GM12875 (cell line): ENCODE results near the gene GEMIN4.

Experiments used
- H3K4me3 ChIP-seq: one replicate; pipeline ENCODE4 v1.5.1; 2011; ENCODE audit warnings: low read depth, low read length, control low read depth
- CTCF ChIP-seq: IDR thresholded peaks from 2 replicates; pipeline ENCODE4 v1.5.1; 2011; ENCODE audit warnings: low read depth, mild to moderate bottlenecking, control low read depth, inconsistent platforms, low read length, moderate library complexity, borderline replicate concordance; ENCODE audit not compliant: insufficient read depth

The GEMIN4 gene

DNA sequence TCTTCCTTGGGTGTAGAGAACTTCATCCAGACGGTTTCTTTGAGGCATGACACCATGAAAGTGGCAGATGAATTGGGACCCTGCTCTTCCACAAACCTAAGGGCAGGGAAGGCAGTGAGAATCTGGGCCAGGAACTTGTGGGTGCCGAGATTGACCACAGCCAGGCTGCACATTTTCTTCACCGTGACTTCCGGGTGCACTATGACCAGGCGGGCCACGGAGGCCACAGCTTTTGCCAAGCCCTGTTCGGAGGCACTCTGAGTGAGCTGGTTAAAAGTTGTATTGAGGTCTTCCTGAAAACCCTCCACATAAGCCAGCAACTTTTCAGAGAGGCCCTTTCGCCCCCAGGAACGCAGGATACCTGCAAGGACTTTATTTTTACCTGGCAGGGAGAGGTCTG, 5.9 kb downstream of the GEMIN4 start:
- TF ChIP-seq CTCF: no peak
- no peak overlapping the region for H3K4me3 ChIP-seq

DNA sequence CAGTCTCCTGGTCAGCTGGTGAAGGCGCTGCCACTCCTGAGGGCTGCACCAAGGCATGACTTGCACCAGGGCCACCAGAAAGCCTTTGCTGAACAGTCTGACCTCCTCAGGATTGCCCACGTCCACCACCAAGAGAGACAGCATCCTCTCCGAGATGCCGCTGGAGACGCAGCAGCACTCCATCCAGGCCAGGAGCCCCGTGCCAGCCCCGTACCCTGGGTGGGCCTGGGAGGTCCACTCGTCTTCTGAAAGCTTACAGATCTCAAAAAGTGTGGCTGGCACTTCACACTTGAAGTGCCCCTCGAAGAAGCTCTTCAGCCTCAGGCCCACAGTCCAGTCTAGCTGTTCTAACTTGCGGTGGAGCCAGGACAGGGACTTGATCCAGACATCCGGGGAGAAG, 6.7 kb downstream of the GEMIN4 start:
- H3K4me3 ChIP-seq: no peak overlapping the region
- TF ChIP-seq CTCF: no peak

DNA sequence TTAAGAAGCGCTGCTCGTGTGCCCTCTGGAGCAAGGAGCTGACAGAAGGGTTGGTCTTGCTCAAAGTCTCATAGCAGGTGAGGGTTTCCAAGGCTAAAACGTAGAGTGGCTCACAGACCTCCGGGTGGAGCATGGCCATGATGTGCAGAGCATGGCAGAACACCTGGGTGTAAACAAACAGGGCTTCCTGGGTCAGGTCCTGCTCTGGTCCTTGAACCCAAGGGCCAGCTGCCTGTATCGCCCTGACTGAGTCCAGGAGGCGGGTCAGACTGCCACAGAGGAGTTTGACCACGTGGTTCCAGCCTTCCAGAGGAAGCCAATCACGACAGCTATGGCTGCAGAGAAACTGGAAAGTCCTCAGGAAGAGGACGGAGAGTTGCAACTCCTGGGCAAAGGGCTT, 7.1 kb downstream of the GEMIN4 start:
- no peak overlapping the region for H3K4me3 ChIP-seq
- no peak for TF ChIP-seq CTCF

GRCh38 chr17:743139-743538, 8.9 kb downstream of the GEMIN4 start:
- H3K4me3 ChIP-seq: no peak overlapping the region
- no peak for TF ChIP-seq CTCF

DNA sequence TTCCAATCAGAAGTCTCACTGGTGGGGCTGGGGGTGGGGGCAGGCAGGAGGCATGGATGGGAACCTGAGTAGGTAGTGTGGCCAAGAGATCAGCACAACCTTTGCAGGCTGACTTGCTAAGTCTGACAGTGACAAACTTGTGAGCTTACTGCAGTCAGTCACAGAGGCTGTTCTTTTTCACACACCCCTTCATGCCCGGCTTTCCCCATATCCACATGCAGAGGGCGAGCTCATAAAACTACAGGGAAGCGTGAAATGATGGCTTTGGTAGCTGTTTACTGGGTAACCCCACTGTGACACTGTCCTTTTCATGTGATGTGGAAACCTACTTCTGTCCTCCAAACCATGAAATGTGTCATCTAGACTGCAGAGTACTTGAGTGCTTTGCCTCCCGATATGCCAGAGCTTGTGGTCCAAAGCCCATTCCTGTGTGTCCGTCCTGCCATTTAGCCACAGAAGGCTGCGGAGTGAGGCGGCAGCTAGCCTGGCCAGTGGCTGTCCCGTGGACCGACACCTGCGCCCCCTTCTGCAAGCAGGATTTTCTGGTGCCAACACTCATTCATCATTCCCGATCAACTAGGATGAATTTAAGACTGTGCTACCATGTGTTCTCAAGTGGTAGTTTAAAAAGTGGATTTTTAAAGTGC, 9.8 kb downstream of the GEMIN4 start:
- H3K4me3 ChIP-seq: no peak overlapping the region
- no peak for TF ChIP-seq CTCF

DNA sequence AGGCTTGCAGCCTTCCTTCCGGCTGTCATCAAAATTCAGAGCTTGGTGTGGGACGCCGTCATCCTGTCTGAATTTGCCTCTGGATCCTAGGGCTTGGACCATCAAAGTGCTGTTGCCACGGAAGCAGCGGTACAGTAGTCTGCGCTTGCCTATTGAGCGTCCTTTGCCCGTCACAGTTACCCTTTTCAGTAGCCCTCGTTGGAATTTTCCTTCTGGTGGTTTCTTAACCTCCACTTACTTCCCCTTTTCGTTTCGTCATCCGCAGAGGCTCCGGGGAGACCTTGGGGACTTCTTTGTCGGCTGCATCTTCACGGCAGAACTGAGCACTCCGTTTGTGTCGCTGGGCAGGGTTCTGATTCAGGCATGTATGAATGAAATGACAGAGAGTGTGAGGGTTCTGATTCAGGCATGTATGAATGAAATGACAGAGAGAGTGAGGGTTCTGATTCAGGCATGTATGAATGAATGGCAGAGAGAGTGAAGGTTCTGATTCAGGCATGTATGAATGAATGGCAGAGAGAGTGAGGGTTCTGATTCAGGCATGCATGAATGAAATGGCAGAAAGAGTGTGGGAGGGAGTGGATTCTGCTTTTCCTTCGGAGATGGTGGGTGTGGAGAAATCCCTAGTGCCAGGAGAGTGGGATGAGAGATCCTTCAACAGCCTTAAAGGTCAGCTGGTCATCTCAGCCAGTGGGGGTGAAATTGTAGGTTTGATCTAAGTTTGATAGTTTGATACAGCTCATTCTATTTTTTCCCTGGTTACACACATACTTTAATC, 11.6 kb downstream of the GEMIN4 start:
- TF ChIP-seq CTCF: no peak
- no peak overlapping the region for H3K4me3 ChIP-seq

DNA sequence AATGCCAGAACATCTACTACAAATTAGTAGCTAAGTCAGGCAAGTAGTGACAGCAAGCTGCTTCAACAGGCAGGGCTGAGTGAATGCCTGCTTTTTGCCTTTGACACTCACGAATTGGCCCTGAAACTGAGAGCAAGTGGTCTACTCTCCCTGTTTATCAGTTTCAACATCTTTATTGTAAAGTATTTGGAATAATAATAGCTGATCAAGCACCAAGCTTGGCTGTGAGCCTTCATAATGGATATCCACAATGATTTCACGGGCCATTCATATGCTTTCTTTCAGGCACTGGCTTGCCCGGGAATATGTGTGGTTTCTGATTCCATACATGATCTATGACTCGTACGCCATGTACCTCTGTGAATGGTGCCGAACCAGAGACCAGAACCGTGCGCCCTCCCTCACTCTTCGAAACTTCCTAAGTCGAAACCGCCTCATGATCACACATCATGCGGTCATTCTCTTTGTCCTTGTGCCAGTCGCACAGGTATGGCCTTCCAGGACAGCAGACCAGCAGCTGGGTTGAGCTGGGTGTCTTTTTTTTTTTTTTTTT, 14.4 kb downstream of the GEMIN4 start:
- H3K4me3 ChIP-seq: no peak overlapping the region
- no peak for TF ChIP-seq CTCF
